SK-N-MC (cell line): ENCODE measurements around the gene RNASE8.

ENCODE experiments used
- EZH2 ChIP-seq: fragments of 200-600 bp; sonication (generic); IDR thresholded peaks from one replicate; pipeline ENCODE4 v1.6.1; 2017; ENCODE audit warnings: antibody characterized with exemption
- FOXP2 ChIP-seq: optimal IDR thresholded peaks from 2 replicates; pipeline ENCODE3; 2011; ENCODE audit warnings: mild to moderate bottlenecking, moderate library complexity; ENCODE audit not compliant: insufficient read depth; ENCODE audit errors: extremely low read length, control extremely low read depth
- POLR2AphosphoS5 ChIP-seq: IDR thresholded peaks from 2 replicates; pipeline ENCODE4 v1.6.1; 2012; ENCODE audit warnings: mild to moderate bottlenecking, low read depth, low read length, borderline replicate concordance

DNA sequence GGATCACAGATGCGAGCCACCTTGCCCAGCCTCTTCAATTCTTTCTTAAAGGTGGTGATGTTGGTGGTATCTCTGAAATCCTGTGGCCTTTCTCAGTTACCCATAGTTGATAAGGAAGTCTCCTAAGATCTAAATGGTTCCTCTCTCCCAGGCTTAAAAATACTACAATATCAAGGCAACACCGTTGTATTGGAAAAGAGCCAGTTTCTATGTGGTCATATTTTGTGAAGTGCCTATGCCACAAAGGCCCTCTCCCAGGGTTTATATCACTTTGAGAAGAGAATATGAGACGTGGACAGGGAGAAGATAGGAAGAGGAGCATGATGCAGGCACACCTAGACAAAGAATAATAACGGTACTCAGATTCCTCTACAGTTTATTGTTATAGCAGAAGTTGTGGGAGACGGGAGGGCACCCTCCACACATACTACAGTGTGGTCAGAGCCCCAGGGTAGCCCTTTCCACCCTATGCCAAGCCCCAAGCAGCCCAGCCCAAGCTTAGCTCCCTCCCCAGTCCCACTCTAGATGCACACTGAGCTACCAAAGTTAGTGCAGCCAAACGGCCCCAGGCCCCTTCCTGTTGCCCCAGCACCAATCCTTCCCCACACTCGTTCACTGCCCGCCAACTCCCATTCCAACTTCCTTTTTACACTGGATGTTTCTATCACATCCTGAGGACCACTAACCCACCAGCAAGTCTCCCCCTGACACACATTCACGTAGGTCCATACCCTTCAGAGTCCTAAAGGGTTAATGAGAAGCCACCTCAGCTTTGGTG is 41.0 kb upstream of the RNASE8 start:
- TF ChIP-seq EZH2 (no peak), POLR2AphosphoS5 (no peak), FOXP2 (no peak)
